Sigmoid colon (tissue), 4 donors: ENCODE results near the gene SETBP1.

ENCODE experiments used
- POLR2A ChIP-seq, 2 donors: fragments of 450-650 bp; IDR thresholded peaks; one replicate each; pipeline ENCODE4 v1.6.1; 2016; ENCODE audit warnings: antibody characterized with exemption in 2 of 2, mild to moderate bottlenecking in 2 of 2, moderate library complexity in 2 of 2
- POLR2AphosphoS5 ChIP-seq, 4 donors: sonication (generic); formaldehyde crosslinking; IDR thresholded peaks; one replicate each; pipeline ENCODE4 v1.6.1; 2017; ENCODE audit warnings: antibody characterized with exemption in 4 of 4
- TF ChIP-seq, protein P1 (sequence below), 4 experiments: fragments of 450-650 bp in 3 of 4; fragments of 200-600 bp in 1 of 4; IDR thresholded peaks; one replicate each; pipeline ENCODE4 v1.5.1; 2016 to 2019; ENCODE audit warnings: antibody characterized with exemption in 4 of 4, mild to moderate bottlenecking in 3 of 4, moderate library complexity in 2 of 4

DNA sequence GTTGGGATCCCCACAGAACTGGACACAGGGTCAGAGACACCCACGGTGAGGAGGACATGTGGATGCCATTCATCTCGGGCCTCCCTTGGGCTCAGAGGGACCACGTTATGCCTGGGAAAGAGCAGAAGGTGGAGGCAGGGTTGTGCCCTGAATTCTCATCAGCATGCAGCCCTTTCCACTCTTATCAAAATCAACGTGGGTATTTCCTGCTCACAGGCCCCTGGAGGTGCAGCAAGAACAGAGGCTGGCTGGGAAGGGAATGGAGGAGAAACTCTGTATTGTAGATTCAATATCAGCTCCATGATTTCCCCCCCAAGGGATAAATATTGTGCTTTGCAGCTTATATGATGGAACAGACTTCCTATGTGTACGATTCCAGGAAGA is 90.9 kb downstream of the SETBP1 start:
- TF ChIP-seq POLR2A (IDR thresholded peaks at IDR 0.05): no peak
- TF ChIP-seq, protein P1, sequence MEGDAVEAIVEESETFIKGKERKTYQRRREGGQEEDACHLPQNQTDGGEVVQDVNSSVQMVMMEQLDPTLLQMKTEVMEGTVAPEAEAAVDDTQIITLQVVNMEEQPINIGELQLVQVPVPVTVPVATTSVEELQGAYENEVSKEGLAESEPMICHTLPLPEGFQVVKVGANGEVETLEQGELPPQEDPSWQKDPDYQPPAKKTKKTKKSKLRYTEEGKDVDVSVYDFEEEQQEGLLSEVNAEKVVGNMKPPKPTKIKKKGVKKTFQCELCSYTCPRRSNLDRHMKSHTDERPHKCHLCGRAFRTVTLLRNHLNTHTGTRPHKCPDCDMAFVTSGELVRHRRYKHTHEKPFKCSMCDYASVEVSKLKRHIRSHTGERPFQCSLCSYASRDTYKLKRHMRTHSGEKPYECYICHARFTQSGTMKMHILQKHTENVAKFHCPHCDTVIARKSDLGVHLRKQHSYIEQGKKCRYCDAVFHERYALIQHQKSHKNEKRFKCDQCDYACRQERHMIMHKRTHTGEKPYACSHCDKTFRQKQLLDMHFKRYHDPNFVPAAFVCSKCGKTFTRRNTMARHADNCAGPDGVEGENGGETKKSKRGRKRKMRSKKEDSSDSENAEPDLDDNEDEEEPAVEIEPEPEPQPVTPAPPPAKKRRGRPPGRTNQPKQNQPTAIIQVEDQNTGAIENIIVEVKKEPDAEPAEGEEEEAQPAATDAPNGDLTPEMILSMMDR (IDR thresholded peaks at IDR 0.05): no peak
- TF ChIP-seq POLR2AphosphoS5 (IDR thresholded peaks at IDR 0.05): no peak
